Measurements from ENCODE around the gene CDH22. TPM values are rescaled to one million over a fixed set of nuclear protein-coding genes. Genes with fewer than 3 reads are reported as not detected.

The CDH22 gene
- total and polyA plus RNA-seq, 2 donors (not counting 1 experiment from before 2014, with no cell fraction given) = not detected

- Histone ChIP-seq H4K20me1 (ENCODE audit: control insufficient read depth, insufficient read depth, low read length, poor library complexity, severe bottlenecking) (no peaks in the 10 kb centered on the region), H3K4me1 (ENCODE audit: control insufficient read depth in 2 of 2, insufficient read depth in 2 of 2, low read length in 2 of 2) (no peaks in the 10 kb centered on the region), H3K4me3 (ENCODE audit: control extremely low read depth in 1 of 5, extremely low read depth in 1 of 5, insufficient read depth in 1 of 5, low read depth in 2 of 5, low read length in 4 of 5) (no peak overlapping the region), H3K9ac (ENCODE audit: low read length) (no peak overlapping the region), H3K79me2 (ENCODE audit: control insufficient read depth, insufficient read depth, low read length) (no peaks in the 10 kb centered on the region), H3K27me3 (replicated peaks in 1 of 4; ENCODE audit: control extremely low read depth in 1 of 4, control insufficient read depth in 3 of 4, insufficient read depth in 4 of 4, low read length in 3 of 4) (peaks cover 0 to 27% (median 0%) of the 10 kb centered on the region in 4 experiments), H3K4me2 (replicated peaks; ENCODE audit: low read depth, low read length, poor library complexity, severe bottlenecking) (no peak overlapping the region), H3K9me3 (ENCODE audit: control extremely low read depth in 1 of 3, control insufficient read depth in 2 of 3, insufficient read depth in 1 of 3, low read length in 2 of 3) (peaks cover 0 to 7% (median 0%) of the 10 kb centered on the region in 3 donors), H2AFZ (ENCODE audit: insufficient read depth, low read depth, low read length, poor library complexity, severe bottlenecking) (no peak overlapping the region), H3K36me3 (replicated peaks in 1 of 2; ENCODE audit: control extremely low read depth in 1 of 2, control insufficient read depth in 1 of 2, extremely low read depth in 1 of 2, insufficient read depth in 2 of 2, low read length in 1 of 2) (no peaks in the 10 kb centered on the region), H3K27ac (ENCODE audit: low read length in 2 of 2) (no peak overlapping the region)
- ChIA-PET POLR2A (no interaction called here), CTCF (no interaction called here)
- no peaks in the 10 kb centered on the region for H3K4me1 Mint-ChIP-seq
- no peak overlapping the region for H3K4me3 Mint-ChIP-seq
- ATAC-seq (ENCODE audit: low read depth) = no peak
- no peak overlapping the region for H3K27ac Mint-ChIP-seq
- H3K27me3 Mint-ChIP-seq = peaks cover 38% of the 10 kb centered on the region
- no peak for DNase-seq
- WGBS (ENCODE audit: insufficient coverage) = 66% methylated on average over 7 of the region's 8 CpGs
- intact Hi-C loops (cut with micrococcal nuclease) = no loop called here
- no peaks in the 10 kb centered on the region for H3K9me3 Mint-ChIP-seq (ENCODE audit: insufficient read depth)
- TF ChIP-seq, protein P1, sequence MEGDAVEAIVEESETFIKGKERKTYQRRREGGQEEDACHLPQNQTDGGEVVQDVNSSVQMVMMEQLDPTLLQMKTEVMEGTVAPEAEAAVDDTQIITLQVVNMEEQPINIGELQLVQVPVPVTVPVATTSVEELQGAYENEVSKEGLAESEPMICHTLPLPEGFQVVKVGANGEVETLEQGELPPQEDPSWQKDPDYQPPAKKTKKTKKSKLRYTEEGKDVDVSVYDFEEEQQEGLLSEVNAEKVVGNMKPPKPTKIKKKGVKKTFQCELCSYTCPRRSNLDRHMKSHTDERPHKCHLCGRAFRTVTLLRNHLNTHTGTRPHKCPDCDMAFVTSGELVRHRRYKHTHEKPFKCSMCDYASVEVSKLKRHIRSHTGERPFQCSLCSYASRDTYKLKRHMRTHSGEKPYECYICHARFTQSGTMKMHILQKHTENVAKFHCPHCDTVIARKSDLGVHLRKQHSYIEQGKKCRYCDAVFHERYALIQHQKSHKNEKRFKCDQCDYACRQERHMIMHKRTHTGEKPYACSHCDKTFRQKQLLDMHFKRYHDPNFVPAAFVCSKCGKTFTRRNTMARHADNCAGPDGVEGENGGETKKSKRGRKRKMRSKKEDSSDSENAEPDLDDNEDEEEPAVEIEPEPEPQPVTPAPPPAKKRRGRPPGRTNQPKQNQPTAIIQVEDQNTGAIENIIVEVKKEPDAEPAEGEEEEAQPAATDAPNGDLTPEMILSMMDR (IDR thresholded peaks at IDR 0.05) = no peak
- no peak for TF ChIP-seq EZH2 (IDR thresholded peaks at IDR 0.05; ENCODE audit: borderline replicate concordance, insufficient read depth, low read depth, low read length, poor library complexity, severe bottlenecking)
Observed at GRCh38 chr20:46228670-46229069, 79.6 kb downstream of the CDH22 start.

DNA sequence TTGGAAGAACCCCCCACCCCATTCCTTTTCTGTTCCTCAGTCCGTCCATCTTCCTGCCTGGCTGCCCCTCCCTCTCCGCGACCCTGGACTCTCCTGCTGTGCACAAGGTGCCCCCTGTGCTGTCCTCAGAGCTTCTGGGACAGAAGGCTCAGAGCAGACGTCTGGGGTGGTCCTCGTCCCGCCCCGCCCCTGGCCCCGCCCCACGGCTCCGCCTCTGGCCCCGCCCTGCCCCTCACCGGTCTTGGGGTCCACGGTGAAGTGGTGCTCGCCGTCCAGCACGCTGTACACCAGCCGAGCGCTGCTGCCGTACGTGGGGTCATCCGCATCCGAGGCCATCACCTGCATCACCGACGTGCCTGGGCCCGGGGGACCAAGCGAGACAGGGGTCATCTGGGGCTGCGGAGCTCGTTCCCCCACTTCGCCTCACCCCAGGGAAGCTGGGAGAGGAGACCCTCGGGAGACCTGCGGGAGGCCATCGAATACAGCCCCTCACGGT is 81.0 kb downstream of the CDH22 start:
- POLR2A ChIA-PET = no interaction called here
- Histone ChIP-seq H3K4me2 (replicated peaks; ENCODE audit: low read depth, low read length, poor library complexity, severe bottlenecking) (no peak overlapping the region), H3K36me3 (replicated peaks in 1 of 2; ENCODE audit: control extremely low read depth in 1 of 2, control insufficient read depth in 1 of 2, extremely low read depth in 1 of 2, insufficient read depth in 2 of 2, low read length in 1 of 2) (no peaks in the 10 kb centered on the region), H3K4me1 (ENCODE audit: control insufficient read depth in 2 of 2, insufficient read depth in 2 of 2, low read length in 2 of 2) (no peaks in the 10 kb centered on the region), H3K9ac (ENCODE audit: low read length) (no peak overlapping the region), H4K20me1 (ENCODE audit: control insufficient read depth, insufficient read depth, low read length, poor library complexity, severe bottlenecking) (no peaks in the 10 kb centered on the region), H3K4me3 (ENCODE audit: control extremely low read depth in 1 of 5, extremely low read depth in 1 of 5, insufficient read depth in 1 of 5, low read depth in 2 of 5, low read length in 4 of 5) (no peak overlapping the region), H2AFZ (ENCODE audit: insufficient read depth, low read depth, low read length, poor library complexity, severe bottlenecking) (no peak overlapping the region), H3K9me3 (ENCODE audit: control extremely low read depth in 1 of 3, control insufficient read depth in 2 of 3, insufficient read depth in 1 of 3, low read length in 2 of 3) (peaks cover 0 to 7% (median 0%) of the 10 kb centered on the region in 3 donors), H3K27me3 (replicated peaks in 1 of 4; ENCODE audit: control extremely low read depth in 1 of 4, control insufficient read depth in 3 of 4, insufficient read depth in 4 of 4, low read length in 3 of 4) (peaks cover 0 to 27% (median 0%) of the 10 kb centered on the region in 4 experiments), H3K79me2 (ENCODE audit: control insufficient read depth, insufficient read depth, low read length) (no peaks in the 10 kb centered on the region), H3K27ac (ENCODE audit: low read length in 2 of 2) (no peak overlapping the region)
- intact Hi-C loops (cut with micrococcal nuclease) = no loop called here
- ATAC-seq (ENCODE audit: low read depth) (no peak), DNase-seq (no peak)
- CTCF ChIA-PET = interaction anchor here (1.5 kb wide), 1 partner anchor 11 kb away, joined by 3 read pairs; no protein-coding TSS in a partner anchor
- Mint-ChIP-seq H3K4me3 (no peak overlapping the region), H3K27ac (no peak overlapping the region), H3K4me1 (no peaks in the 10 kb centered on the region), H3K9me3 (ENCODE audit: insufficient read depth) (no peaks in the 10 kb centered on the region), H3K27me3 (peaks cover 42% of the 10 kb centered on the region)
- no peak for TF ChIP-seq EZH2 (IDR thresholded peaks at IDR 0.05; ENCODE audit: borderline replicate concordance, insufficient read depth, low read depth, low read length, poor library complexity, severe bottlenecking)
- TF ChIP-seq, protein P1 (IDR thresholded peaks at IDR 0.05) = no peak
- WGBS (ENCODE audit: insufficient coverage) = 68% methylated on average over 32 of the region's 33 CpGs
